Fibroblast of peridontal ligament (primary cell): ENCODE results near the gene STK10.

Experiments
- DNase-seq: peaks from one replicate; pipeline ENCODE4 v3.0.0-alpha.2; 2010; ENCODE audit errors: extremely low read depth

STK10 gene

DNA sequence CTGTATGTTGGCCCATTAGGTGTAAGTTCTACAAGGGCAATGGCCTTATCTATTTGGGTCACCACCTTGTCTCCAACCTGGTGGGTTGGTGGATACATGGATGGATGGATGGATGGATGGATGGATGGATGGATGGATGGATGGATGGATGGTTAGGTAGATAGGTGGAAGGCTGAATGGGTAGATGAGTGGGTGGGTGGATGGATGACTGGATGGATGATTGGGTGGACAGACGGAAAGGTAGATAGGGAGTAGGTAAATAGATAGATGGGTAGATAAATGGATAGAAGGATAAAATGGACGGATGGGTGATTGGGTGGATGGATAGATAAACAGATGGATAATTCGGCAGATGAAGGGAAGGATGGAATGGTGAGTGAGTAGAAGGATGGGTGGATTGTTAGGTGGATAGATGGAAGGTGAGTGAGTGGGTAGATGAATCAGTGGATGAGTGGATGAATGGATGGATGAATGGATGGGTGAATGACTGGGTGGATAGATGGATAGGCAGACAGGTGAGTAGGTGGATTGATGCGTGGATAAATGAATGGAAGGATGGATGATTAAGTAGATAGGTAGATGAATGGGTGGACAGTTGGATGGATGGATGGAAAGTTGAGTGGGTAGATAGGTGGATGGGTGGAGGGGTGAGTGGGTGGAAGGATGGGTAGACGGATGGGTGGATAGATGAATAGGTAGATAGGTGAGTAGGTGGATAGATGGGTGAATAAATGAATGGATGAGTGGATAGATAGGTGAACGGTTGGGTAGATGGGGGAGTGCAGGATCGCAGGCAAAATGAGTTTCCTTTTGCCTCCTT lies 98.5 kb downstream of the STK10 start:
- no peak for DNase-seq

DNA sequence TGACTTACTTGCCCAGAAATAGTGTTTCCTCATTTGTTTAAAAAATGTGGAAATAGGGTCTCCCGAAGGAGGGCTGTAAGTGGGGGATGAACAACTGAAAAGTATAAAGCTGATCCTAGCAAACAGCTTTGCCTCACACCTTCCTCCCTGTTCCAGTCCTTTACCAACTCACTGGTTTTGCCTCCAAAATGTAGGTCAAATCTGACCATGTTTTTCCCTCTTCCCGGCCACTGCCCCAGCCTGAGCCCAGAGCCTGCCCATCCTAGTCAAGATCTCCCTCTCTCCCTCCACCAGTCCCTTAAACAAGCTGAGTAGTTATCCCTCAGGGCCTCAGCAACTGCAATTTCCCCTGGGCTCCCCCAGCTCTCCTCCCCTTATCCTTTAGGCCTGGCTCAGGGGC lies 99.2 kb downstream of the STK10 start:
- DNase-seq: no peak

DNA sequence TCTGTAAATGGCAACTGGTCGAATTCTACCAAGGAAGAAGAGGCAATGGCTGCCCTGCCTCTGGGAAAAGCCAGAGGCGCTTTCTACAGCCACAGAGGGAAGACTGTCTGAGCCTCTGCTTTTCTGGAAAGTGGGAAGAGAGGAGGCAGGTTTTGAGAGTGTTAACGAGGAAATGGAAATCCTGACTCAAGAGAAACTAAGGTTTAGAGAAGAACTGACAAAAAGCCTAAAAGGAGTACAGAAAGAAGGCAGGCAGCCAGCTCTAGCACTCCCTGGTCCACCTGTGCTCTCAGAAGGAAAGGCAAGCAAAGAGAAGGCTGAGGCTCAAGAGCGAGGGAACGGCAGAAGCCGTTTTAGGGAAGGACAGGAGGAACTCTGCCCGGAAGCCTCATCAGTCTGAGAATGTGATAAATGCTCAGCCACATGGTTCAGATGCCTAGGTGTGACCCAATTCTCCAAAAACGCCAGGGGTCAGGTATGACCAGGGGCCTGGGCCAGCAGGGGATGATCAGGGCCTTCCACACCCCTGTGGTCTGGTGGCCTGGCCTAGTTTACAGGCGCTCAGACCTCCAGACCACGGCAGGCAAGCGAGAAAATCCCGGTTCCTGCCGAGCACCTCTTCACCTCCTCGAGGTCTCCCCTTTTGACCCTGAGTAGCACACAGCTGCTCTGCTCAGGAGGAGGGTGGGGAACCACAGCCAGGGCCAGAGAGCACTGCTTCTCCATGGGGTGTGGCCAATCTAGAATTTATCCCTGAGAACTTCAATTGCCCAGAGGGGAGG lies 101.6 kb downstream of the STK10 start:
- DNase-seq: no peak

DNA sequence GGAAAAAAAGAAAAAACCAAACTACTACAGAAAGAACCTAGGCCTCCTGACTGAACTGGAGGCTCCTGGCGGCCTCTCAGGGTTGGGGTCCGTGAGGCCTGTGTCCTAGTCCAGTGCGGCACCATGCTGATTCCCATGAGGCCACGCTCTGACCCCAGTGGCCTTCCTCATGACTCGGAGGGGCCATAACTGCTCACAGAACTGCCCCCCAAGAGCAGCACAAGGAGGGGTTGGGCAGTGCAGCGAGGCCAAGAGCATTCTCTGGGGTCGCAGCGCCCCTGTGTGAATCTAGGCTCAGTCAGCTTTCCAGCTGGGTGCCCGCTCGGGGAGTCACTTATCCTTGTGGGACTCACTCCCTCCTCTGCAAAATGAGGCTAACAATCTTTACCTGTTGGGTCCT lies 102.3 kb downstream of the STK10 start:
- no peak for DNase-seq

DNA sequence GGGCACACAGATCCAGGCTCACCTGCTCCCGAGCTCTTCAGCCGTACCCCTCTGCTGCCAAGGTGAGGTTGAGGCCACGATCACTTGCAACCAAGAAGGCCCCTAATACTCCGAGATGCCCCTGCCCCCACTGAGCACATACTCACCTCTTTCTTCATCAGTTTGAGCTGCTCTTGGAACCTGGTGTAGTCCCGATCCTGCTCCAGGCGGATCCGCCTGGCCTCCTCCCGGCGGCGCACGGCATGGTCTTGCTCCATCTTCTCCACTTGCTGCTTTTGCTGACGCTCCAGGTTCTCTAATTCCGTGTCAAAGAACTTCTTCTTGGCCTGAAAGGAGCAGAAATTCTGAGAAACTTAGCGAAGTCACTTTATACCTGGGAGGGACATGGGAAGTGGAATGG lies 105.8 kb downstream of the STK10 start:
- DNase-seq: no peak

DNA sequence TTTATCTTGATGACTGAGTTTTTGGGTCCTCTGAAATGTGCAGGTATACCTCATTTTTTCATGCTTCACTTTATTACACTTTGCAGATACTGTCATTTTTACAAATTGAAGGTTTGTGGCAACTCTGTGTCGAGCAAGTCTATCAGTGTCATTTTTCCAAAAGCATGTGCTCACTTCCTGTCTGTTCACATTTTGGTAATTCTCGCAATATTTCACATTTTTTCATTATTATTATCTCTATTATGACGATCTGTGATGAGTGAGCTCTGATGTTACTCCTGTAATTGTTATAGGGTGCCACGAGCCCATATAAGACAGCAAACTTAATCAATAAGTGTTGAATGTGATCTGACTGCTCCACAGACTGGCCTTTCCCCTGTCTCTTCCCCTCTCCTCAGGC lies 108.1 kb downstream of the STK10 start:
- no peak for DNase-seq

DNA sequence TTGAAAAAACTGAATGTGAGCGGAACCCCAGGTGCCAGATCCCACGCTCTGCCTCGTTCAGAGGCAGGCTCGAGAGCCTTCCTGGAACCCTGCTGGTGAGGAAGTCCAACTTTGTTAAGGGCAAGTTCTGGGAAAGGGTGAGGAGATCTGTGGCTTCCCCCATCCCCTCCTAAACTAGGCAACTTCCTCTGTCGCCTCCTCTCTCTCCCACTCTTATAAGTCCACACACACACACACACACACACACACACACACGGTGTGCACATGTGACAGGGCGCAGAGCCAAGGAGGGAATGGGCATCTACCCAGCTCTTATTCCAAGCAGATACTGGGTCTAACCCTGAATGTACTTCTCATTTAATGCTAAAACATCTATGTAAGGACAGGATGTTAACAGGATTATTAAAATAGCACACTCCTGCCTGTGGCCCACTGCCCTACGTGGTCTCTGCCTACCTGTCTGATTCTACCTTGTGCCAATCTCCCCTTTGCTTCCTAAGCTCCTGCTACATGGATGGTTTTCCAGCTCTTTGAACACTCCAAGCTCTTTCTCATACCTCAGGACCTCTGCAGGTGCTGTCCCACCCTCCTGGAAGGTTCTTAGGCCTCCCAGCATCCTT lies 109.2 kb downstream of the STK10 start:
- DNase-seq: peak; percentile 41

DNA sequence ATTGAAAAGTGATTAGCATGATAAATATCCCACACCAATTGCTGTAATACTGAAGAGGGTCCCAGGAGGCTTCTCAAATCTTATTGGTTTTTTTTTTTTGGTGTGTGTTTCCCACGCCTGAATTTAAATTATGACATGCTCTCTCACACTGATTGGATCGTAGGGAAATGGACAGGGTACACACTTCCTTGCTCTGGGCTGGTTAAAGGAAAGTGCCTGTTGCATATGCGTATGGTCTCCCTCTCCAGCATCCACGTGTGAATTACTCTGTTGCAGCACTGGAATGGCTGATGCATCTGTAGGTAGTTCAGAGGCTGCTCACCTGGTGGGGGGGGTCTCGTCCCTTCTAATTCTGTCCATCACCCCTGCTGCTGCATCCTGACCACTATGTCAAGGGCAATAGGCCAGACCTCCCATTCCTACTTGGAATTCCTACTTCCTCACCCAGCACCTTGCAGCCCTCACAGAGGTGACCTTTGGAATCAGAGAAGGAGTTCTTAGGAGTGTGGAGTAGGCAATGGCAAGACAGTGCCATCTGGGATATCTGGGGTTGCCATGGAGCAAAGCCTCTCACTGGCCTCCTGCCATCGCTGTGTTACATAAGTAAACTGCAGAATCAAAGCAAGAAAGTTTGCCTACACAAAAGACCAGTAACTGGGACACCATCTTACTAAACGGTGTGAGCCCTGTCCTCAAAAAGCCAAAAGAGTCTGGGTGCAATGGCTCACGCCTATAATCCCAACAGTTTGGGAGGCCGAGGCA lies 110.2 kb downstream of the STK10 start:
- peak; percentile 32 for DNase-seq

DNA sequence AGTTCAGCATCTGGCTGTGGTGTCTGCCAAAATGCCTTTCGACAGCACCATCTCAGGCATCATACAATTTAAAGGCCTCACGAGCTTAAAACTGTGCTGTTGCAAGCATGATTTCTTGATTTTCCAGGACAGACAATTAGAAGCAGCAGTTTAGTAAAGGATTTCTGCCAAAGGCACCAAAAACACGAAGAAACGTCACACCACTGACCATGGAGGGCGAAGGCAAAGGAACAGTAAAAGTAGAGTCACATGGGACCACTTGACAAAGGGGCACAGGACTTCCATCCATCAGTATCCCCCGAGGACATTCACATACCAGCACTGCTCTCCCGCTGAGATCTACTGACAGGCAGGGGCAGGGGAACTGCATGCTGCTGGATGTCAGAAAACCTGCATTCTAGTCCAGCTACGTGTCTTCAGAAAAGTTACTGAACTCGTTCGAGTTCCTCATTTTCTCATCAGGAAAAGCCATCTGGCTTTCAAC lies 111.2 kb downstream of the STK10 start:
- peak; percentile 64 for DNase-seq

DNA sequence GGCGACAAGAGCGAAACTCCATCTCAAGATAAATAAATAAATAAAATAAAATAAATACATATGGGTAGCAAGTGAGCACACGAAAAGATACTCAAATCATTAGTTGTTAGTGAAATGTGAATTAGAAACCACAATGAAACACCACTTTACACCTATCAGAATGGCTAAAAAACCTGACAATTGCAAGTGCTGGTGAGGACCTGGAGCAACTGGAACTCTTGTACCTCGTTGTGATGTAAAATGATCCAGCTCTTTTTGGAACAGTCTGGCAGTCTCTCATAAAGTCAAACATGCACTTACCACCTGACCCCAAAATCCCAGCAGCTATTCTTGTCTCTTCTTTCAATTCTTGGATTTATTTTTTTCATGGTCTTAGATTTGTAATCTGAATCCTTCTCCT lies 112.4 kb downstream of the STK10 start:
- no peak for DNase-seq

DNA sequence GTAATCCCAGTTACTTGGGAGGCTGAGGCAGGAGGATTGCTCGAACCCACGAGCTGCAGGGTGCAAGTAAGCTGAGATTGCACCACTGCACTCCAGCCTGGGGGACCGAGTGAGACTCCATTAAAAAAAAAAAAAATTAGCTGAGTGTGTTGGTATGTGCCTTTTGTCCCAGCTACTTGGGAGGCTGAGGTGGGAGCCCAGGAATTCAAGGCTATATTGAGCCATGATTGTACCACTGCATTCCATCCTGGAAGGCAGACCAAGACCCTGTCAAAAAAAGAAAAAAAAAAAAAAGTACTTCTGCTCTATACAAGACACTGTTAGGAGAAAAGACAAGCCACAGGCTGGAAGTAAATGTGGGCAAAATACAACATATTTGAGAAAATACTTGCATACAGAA lies 113.1 kb downstream of the STK10 start:
- no peak for DNase-seq

DNA sequence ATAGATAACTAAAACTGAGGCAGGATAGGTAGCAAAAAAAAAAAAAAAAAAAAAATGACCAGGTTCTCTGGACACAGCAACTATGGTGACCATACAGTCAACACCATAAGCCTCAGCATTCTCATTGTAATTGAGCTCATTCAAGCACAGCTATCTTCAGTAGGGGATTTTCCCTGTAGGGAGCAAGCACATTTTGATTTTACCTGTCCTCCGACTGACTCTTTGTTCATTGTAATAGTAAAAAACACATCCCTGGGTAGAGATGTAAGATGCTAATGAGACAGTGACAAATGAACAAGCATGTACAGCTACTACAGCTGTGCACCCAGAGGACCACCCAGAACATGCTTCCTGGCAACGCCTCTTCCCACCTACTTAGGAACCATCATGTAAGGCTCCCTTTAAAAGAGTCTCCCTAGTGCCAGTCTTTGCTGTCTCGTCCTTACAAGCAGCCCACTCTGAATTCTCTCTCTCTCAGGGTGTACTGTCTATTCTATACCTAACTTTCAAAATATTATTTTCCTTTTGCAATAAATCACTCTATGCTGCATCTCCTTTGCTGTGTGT lies 116.6 kb downstream of the STK10 start:
- DNase-seq: no peak

DNA sequence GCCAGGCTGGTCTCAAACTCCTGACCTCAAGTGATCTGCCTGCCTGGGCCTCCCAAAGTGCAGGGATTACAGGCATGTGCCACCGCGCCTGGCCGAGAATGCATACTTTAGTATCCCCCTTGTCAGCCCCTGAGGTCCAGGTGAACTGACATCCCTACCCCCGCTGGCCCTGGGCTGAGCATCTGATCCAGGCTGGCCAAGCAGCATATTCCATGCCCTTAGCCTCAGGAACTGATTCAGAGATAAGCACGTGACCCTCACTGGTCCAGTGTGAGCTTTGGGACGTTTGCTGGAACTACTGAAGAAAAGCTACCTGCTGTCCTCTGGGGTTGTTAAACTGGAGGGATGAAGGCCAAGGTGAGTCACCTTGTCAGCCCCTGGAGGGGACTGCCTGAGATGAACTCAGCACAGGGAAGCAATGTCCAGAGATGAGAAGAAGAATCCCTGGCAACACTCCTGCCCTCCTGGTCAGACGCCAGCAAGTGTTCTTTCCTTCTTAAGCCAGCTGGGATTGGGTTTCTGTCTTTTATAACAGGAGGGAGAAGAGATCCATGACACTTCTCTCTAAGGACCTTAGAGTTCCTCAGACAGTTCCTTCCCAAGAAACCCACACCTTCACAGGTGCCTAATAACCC lies 122.5 kb downstream of the STK10 start:
- DNase-seq: peak; percentile 45

DNA sequence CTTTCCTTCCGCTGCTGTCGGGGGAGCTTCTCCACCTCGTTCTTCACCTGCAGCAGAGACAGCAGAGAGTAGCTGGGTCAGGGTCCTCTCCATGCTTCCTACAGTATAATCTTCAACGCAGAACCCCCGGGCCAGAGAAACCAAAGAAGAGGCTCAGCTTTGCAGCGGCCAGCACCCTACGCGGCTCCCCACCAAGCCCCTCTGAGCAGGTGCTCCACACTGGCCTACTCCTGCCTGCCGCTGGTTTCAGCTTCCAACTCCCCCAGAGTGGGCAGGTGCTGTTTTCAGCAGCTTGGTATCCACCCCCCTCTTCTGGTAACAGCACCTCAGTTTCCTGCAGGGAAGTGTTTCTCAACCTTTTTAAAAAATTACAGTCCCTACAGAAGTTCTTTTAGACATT lies 123.3 kb downstream of the STK10 start:
- no peak for DNase-seq

DNA sequence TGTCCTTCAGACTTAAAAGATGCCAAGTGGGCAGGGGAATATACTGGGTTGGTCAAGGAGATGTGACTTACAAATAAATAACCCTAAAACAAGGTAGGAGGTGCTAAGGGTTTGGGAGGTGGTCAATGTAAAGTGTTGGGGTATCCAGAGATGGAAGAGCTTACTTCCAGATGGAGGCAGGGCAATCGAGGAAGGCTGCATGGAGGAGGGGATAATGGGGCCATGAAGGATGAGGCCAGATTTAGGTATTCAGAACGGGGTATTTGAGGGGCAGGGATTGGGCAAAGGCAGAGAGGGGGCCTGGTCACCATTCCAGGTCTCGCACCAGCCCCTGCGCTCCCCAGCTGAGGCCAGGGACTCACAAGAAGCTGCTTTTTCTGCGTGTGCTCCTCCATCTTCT lies 123.7 kb downstream of the STK10 start:
- no peak for DNase-seq

DNA sequence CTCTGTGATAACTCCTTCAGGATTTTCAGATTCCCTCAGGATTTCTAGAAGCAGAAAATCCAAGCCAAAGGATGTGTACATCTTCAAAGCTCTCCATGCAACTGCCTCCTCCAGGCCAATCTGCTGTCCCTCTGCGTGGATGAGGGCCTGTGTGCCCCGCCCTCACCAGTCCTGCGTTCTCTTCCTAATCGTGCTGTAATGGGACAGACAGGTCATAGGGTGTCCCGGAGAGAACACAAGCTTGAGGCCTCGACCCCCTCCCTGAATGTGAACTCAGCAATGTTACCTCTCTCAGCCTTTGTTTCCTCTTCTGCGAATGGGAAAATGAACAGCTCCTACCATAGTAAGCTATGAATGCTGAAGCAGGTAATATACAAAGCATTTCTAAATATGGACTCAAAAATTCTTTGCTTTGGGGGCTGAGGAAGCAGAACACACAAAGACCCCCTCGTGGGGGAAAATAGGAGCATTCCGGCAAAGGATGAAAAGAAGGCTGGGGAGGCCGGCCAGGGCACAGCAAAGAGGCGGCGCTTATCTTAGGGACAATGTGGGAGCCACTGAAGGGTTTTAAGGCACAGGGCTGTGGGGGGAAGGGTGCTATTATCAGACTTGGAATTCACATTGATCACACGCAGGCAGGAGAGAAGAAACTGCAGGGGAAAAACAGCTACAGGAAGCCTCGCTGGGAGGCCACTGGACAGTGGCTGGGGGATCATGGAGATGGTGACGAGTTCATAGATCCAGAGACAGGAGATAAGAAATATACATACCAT lies 124.4 kb downstream of the STK10 start:
- DNase-seq: no peak

DNA sequence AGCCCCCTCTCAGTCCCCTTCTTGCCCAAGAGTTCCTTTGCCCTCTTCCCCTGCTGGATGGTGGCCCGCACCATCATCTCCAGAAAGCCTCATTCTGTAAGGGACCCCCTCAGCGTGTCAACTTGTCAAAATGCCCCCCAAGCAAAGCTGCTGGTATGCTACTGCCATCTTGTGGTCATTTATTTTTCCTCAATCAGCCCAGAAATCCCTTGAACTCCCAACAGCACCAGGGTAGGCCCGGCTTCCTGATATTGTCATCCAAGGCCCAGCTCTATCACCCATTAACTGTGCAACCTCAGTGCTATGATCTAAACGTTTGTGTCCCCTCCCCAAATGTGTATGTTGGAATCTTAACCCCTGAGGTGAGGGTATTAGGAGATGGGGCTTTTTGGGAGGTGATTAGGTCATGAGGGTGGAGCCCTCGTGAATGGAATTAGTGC lies 128.3 kb downstream of the STK10 start:
- peak; percentile 23 for DNase-seq

DNA sequence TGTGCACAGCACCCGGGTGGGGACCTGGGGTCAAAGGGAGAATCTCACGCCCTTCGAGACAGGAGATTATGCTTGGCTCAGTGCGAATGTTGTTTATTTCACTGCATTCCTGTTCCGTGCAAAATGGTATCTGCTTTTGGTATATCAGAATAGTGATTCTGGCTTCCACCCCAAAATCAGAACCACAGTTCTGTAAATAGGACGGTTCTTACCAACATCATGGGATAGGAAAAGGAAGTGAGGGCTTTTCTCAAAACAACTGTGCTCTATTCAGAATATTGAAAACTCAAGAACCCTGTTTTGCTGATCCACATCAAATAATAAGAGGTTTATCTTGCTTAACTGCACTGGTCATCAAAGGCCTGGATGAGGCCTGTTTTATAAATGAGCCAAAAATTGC lies 129.9 kb downstream of the STK10 start:
- no peak for DNase-seq

DNA sequence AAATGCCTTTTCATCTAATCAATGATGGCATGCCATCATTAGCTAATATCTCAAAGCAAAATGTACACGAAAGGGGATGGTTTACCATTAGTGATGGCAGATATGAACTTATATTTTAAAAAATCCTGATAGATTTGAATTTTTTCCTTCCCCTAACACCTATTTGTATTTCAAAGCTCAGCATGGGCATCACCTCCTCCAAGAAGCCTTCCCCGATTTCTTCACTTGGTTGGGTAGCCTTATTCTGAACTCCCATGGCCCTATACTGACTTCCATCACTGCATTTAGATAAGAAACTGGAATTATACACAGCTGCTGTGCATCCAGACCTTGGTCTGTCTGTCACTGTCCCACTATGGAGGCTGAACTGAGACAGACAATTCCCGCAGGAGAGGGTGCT lies 132.0 kb downstream of the STK10 start:
- no peak for DNase-seq

DNA sequence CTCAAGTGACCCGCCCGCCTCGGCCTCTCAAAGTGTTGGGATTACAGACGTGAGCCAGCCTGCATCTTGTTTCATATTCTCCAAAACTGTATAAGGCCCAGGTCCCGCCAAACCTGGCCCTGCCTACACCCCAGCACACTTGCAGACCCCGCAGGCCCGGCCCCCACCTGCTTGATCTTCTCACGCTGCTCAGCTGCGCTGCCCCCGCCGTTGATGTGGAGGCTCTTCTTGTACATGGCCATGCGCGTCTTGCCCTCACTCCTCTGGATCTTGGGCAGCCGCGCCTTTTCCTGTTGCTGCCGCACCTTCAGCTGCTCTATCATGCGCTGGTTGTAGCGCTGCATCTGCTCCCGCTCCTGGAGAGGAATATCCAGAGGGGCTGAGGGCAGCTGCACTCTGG lies 132.6 kb downstream of the STK10 start:
- DNase-seq: no peak
